Measurements from ENCODE around the gene CMC1. TPM values are rescaled to one million over a fixed set of nuclear protein-coding genes. Genes with fewer than 3 reads are reported as not detected.

The CMC1 gene
- total and polyA plus RNA-seq, 2 experiments from 2014 or later = 0.97 to 70.2 TPM

DNA sequence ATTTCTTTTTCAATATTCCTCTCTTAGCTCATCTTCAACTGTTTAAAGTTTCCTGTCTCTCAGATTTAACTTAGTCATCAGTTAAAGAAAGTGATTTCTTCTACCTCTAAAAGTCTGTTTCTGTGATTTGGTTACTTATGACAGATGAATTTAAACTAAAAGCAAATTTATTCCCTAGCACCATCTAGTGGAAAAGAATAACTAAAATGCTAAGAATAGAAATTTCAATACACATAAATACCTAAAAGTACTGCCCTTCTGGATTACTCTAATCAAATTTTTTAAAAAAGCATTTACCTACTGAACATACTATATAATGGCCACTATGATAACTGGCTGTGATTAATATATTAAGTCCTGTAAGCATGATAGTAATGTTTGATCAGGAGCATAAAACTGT, 93.1 kb downstream of the CMC1 start:
- Histone ChIP-seq H3K27me3 (replicated peaks; ENCODE audit: insufficient read depth) (no peaks in the 10 kb centered on the region), H3K79me2 (ENCODE audit: insufficient read depth) (peaks cover 9% of the 10 kb centered on the region), H3K4me2 (ENCODE audit: unreplicated experiment) (no peak overlapping the region), H3K36me3 (ENCODE audit: low read depth) (peaks cover 51% of the 10 kb centered on the region), H3K9me2 (ENCODE audit: insufficient read depth) (no peaks in the 10 kb centered on the region), H3K9me3 (ENCODE audit: low read depth) (no peaks in the 10 kb centered on the region), H3F3A (ENCODE audit: insufficient read depth) (peaks cover 11% of the 10 kb centered on the region; the same call in 1 of the 2 replicates), H4K20me1 (ENCODE audit: insufficient read depth) (no peaks in the 10 kb centered on the region), H3K27ac (no peak overlapping the region), H2AFZ (no peak overlapping the region), H3K9ac (no peak overlapping the region), H3K4me3 (no peak overlapping the region), H3K4me1 (ENCODE audit: insufficient read depth) (peaks cover 6% of the 10 kb centered on the region; the same call in 1 of the 2 replicates)
- peak; percentile 17 for DNase-seq
- TF ChIP-seq EZH2 (IDR thresholded peaks at IDR 0.05; ENCODE audit: insufficient read depth, poor library complexity, severe bottlenecking) = no peak
- no peak for TF ChIP-seq EZH2phosphoT487 (IDR thresholded peaks at IDR 0.05; ENCODE audit: insufficient read depth, low read depth)
- in situ Hi-C loops (cut with MboI) = no loop called here

DNA sequence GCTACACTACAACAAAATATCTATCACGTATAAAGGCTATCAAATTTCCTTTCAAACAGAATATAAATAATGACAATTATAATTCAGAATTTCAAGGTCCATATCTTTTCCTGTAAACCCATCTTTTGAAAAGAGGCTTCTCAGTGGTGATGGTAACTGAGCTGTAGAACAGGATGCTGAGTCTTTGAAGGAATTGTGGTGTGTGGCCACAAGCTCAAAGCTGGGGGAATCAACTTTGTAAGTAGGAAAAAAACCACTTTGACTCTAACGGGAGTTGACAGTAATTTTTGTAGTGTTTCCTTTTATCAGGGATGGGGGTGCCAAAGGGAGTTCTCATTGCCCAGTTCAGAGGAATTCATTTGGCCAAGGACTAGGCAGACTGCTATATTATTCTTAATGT, 93.8 kb downstream of the CMC1 start:
- Histone ChIP-seq H3K9ac (no peak overlapping the region), H4K20me1 (ENCODE audit: insufficient read depth) (no peaks in the 10 kb centered on the region), H2AFZ (no peak overlapping the region), H3F3A (ENCODE audit: insufficient read depth) (peaks cover 9% of the 10 kb centered on the region; the same call in 1 of the 2 replicates), H3K27ac (no peak overlapping the region), H3K4me3 (no peak overlapping the region), H3K27me3 (replicated peaks; ENCODE audit: insufficient read depth) (no peaks in the 10 kb centered on the region), H3K9me3 (ENCODE audit: low read depth) (no peaks in the 10 kb centered on the region), H3K4me1 (ENCODE audit: insufficient read depth) (peaks cover 6% of the 10 kb centered on the region; the same call in 1 of the 2 replicates), H3K4me2 (ENCODE audit: unreplicated experiment) (no peak overlapping the region), H3K79me2 (ENCODE audit: insufficient read depth) (peaks cover 16% of the 10 kb centered on the region), H3K9me2 (ENCODE audit: insufficient read depth) (no peaks in the 10 kb centered on the region), H3K36me3 (ENCODE audit: low read depth) (peaks cover 58% of the 10 kb centered on the region)
- no peak for TF ChIP-seq EZH2phosphoT487 (IDR thresholded peaks at IDR 0.05; ENCODE audit: insufficient read depth, low read depth)
- no peak for TF ChIP-seq EZH2 (IDR thresholded peaks at IDR 0.05; ENCODE audit: insufficient read depth, poor library complexity, severe bottlenecking)
- no peak for DNase-seq
- in situ Hi-C loops (cut with MboI) = no loop called here
- 60 to 64% methylated on average over 2 of the region's 2 CpGs for WGBS, 2 experiments (ENCODE audit: low coverage in 1 of 2, low lambda C conversion rate in 2 of 2, missing lambda C conversion rate in 2 of 2)

DNA sequence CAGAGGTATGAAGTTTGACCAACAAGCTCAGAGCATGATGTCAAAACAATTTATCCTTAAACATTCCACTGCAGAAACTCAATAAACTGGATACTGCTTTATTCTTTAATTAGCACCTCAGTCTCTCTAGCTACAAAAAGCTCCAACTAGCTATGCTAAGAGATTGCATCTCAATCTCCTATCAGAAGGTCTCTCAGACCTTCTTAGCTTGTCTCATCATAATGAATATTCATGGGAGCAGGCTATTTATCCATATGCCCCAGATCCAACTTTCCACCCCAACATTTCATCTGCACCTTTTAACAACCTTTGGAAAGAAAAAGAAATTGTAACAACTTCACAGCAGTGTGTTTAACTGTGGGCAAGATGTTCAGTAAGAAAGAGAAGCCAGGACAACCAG, 95.8 kb downstream of the CMC1 start:
- peaks cover 46% of the 10 kb centered on the region for H3K36me3 ChIP-seq (ENCODE audit: low read depth)
- H3K4me1 ChIP-seq (ENCODE audit: insufficient read depth) = peaks cover 14% of the 10 kb centered on the region
- H3K9ac ChIP-seq = no peak overlapping the region
- H3K9me3 ChIP-seq (ENCODE audit: low read depth) = no peaks in the 10 kb centered on the region
- no peaks in the 10 kb centered on the region for H3K27me3 ChIP-seq (replicated peaks; ENCODE audit: insufficient read depth)
- no peak for TF ChIP-seq EZH2 (IDR thresholded peaks at IDR 0.05; ENCODE audit: insufficient read depth, poor library complexity, severe bottlenecking)
- TF ChIP-seq EZH2phosphoT487 (IDR thresholded peaks at IDR 0.05; ENCODE audit: insufficient read depth, low read depth) = no peak
- no peak overlapping the region for H2AFZ ChIP-seq
- no peaks in the 10 kb centered on the region for H4K20me1 ChIP-seq (ENCODE audit: insufficient read depth)
- no peaks in the 10 kb centered on the region for H3K9me2 ChIP-seq (ENCODE audit: insufficient read depth)
- H3K4me3 ChIP-seq = no peak overlapping the region
- in situ Hi-C loops (cut with MboI) = no loop called here
- DNase-seq = no peak
- H3K27ac ChIP-seq = no peak overlapping the region
- peaks cover 35% of the 10 kb centered on the region for H3K79me2 ChIP-seq (ENCODE audit: insufficient read depth)
- H3K4me2 ChIP-seq (ENCODE audit: unreplicated experiment) = no peak overlapping the region
- H3F3A ChIP-seq (ENCODE audit: insufficient read depth) = peaks cover 16% of the 10 kb centered on the region

DNA sequence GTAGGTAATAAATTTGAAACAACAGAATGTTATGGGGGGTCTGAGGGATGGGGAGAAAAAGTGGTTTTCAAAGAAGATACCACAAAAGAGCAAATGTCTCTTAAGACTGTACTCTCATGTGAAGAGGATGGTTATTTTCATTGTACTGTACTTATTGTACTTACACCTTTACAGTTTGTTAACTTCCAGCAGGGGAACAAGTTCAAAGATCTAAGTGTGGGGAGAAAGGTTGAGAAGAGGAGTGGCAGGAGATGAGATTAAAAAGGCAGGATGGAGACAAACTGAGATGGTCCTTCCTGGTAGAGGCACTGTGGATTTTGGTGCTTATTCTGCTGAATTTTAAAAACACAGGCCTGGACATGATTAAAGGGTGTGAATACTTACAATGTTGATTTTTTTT, 101.7 kb downstream of the CMC1 start:
- TF ChIP-seq EZH2 (IDR thresholded peaks at IDR 0.05; ENCODE audit: insufficient read depth, poor library complexity, severe bottlenecking) (no peak), EZH2phosphoT487 (IDR thresholded peaks at IDR 0.05; ENCODE audit: insufficient read depth, low read depth) (no peak)
- Histone ChIP-seq H3K36me3 (ENCODE audit: low read depth) (peaks cover 21% of the 10 kb centered on the region), H3K4me3 (peak overlapping the region; percentile 60; the same call in 1 of the 2 replicates), H3K4me2 (ENCODE audit: unreplicated experiment) (peak overlapping the region; percentile 90), H3K4me1 (ENCODE audit: insufficient read depth) (peaks cover 51% of the 10 kb centered on the region), H3F3A (ENCODE audit: insufficient read depth) (peaks cover 29% of the 10 kb centered on the region), H3K27ac (peak overlapping the region; percentile 67), H3K79me2 (ENCODE audit: insufficient read depth) (peaks cover 89% of the 10 kb centered on the region), H4K20me1 (ENCODE audit: insufficient read depth) (no peaks in the 10 kb centered on the region), H3K9ac (peak overlapping the region; percentile 54), H2AFZ (peak overlapping the region; percentile 35), H3K9me2 (ENCODE audit: insufficient read depth) (no peaks in the 10 kb centered on the region), H3K27me3 (replicated peaks; ENCODE audit: insufficient read depth) (no peaks in the 10 kb centered on the region), H3K9me3 (ENCODE audit: low read depth) (no peaks in the 10 kb centered on the region)
- in situ Hi-C loops (cut with MboI) = no loop called here
- DNase-seq = no peak

- no peak for DNase-seq
- H3K36me3 ChIP-seq (ENCODE audit: low read depth) = no peaks in the 10 kb centered on the region
- H3K9me2 ChIP-seq (ENCODE audit: insufficient read depth) = no peaks in the 10 kb centered on the region
- peaks cover 82% of the 10 kb centered on the region for H3K79me2 ChIP-seq (ENCODE audit: insufficient read depth)
- H3K4me2 ChIP-seq (ENCODE audit: unreplicated experiment) = peak overlapping the region; percentile 99
- no peaks in the 10 kb centered on the region for H3K27me3 ChIP-seq (replicated peaks; ENCODE audit: insufficient read depth)
- in situ Hi-C loops (cut with MboI) = no loop called here
- peak overlapping the region; percentile 88 for H3K4me3 ChIP-seq
- H3K9ac ChIP-seq = no peak overlapping the region
- no peak overlapping the region for H2AFZ ChIP-seq
- peaks cover 61% of the 10 kb centered on the region for H3K4me1 ChIP-seq (ENCODE audit: insufficient read depth)
- H4K20me1 ChIP-seq (ENCODE audit: insufficient read depth) = no peaks in the 10 kb centered on the region
- TF ChIP-seq EZH2 (IDR thresholded peaks at IDR 0.05; ENCODE audit: insufficient read depth, poor library complexity, severe bottlenecking) = no peak
- no peak for TF ChIP-seq EZH2phosphoT487 (IDR thresholded peaks at IDR 0.05; ENCODE audit: insufficient read depth, low read depth)
- 95 to 100% methylated on average over 1 of the region's 1 CpG for WGBS, 2 experiments (ENCODE audit: low coverage in 1 of 2, low lambda C conversion rate in 2 of 2, missing lambda C conversion rate in 2 of 2)
- no peaks in the 10 kb centered on the region for H3K9me3 ChIP-seq (ENCODE audit: low read depth)
- H3K27ac ChIP-seq = no peak overlapping the region
- peaks cover 30% of the 10 kb centered on the region for H3F3A ChIP-seq (ENCODE audit: insufficient read depth)
Observed at GRCh38 chr3:28345690-28346089, 104.3 kb downstream of the CMC1 start.
